CD1c-positive myeloid dendritic cell (primary cell): ENCODE results near the gene SIAH1.
"Not testable (repeated sequence)": the region's sequence is repeated elsewhere in the genome, so short reads cannot be mapped to it uniquely, and the experiment has no call there.

Source experiments
- DNase-seq: peaks from one replicate; pipeline ENCODE4 v3.0.0-alpha.2; 2016; ENCODE audit errors: extremely low spot score

The SIAH1 gene

DNA sequence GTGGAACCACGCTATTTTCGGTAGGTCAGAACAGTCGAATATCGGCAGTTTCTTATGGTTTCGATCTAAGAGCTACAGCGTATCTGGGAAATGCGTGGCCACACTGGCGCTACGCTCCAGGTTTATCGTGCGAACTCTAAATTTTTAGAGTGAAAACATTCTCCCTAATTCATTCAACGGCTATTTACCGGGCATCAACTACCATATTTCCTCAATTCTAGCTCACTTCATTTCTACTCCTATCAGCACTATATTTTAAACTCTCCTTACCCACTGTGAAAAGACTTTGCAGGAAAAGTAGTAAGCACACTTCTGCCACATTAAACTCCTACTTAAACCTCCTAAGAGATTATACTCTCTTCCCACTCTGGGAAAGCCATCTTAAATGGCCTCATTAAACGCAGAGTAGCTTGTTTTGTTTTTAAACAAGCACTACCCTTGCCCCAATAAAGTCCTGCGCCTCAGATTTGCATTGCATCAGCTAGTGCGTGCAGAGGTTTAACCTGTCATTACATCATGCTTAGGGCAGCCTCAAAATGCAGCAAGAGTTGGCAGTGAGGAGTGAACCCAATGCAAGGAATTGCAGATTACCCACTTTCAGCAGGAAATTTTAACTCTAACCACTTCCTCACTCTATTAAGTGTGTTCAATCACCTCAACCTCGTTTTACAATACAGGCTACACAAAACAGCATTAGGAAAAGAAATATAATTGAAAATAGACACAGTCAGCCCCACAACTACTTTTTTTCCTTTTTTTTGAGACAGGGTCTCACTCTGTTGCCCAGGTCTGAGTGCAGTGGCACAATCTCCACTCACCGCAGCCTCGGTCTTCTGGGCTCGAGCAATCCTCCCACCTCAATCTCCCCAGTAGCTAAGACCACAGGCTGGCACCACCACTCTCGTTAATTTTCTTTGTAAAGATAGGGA is 18.8 kb downstream of the SIAH1 start:
- DNase-seq, result peak; percentile 76

DNA sequence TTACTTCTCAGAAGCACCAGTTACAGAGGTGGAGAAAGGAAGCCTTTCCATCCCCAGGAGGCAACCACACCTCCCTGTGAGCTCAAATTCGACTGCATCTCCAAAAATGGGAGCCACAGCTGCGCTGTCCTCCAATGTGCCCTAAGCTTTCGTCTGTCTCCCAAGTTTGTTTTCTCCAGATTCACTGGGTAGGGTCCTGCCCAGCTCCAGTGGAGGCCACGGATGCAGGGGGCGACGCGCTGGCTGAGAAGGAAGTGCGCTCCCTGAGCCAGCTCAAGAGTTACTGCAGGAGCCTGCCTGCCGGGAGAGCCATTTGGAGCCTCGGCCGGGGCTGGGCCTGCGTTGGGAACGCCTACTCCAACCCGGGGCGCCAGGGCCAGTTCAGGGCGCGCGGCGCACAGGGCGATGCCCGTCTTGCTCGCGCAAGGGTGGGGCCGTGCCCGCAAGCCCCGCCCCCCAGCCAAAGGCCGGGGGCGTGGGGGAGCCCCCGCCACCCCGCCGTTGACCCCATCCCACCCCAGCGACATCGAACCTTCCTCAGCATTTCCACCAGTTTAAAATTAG is 19.5 kb downstream of the SIAH1 start:
- DNase-seq, result peak; percentile 90

DNA sequence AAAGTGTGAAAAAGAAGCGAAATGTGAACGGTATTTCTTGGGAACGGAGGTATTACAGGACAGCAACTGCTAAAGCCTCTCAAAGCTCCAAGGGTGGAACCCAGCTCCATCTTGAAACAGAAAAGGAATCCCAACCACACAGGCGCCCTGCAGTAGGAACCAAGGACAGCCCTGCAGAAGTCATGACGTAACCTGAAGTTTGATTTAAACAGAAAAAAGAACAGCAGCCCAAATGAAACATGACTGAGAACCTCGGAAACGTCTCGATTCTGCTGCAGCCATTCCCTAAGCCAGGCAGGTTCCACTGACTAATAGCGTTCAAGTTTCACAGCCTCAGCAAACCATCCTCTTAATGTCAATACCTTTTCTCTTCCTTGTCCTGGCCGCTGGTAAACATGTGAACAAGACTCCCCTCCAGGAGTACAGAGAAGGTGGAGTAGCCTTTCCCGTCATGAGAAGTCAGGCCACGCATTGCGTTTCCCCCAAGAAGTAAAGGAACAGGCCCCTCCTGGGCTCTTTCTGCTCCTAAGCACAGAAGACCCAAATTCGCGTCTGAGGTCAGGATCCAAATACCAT is 20.1 kb downstream of the SIAH1 start:
- no peak for DNase-seq

DNA sequence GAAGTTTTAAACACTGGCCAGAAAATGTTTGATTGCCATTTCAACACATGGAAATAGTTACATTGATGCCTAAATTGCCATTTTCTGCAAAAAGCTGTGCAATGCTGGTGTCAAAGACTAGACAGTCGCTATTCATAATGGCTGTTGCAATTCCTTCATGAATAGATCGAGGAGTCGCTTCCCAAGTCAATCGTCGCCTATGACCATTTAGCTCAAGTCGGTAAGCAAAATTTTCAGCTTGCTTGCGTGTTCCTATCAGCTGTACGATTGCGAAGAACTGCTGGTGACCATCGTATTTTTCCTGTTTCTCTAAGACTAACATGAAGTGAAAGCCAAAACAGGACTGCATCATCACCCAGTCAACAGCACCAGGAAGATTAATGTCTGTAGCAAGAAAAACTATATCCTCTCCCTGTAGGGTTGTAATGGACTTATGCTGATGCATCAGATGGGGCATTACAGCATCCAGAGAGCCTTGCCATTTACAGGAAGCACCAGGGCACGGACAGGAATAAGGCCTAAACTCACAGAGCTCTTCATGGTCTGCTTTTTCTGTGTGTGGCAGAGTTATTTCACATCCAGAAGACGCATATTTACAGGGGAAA is 23.6 kb downstream of the SIAH1 start:
- DNase-seq, result peak; percentile 41

DNA sequence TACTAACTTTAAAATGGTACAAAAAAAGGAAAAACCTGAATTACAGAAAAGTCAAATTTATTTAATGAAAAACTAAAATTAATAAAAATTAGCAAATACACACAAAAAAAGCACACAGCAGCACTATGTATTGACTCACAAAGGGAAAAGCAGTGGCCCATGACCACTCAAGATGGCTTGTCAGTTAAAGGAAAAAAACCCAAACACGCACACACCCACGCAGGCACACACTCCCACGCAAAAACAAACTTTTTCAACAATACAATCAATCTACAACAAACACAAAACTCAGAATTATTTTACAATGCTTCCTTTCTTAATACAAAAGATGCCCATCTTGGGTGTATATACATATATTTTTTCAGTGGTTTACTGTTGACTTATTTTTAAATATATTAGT is 24.2 kb downstream of the SIAH1 start:
- no peak for DNase-seq

DNA sequence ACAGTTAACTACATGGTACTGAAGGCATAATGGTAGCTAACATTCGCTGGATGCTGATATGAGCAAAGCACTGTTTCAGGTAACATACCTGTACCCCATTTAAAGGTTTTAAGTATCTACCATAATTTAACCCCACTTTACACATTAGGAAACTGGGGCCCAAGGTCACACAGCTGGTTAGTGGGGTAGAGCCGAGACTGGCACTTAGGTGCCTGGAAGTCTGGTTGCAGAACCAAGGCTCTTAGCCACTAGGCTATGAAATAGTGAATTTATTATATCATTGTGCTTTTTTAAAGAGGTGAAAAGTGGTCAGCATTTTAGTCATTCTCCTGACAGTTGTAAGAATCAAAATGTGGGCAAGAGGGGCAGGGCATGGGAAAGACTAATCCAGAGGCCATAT is 25.2 kb downstream of the SIAH1 start:
- no peak for DNase-seq

DNA sequence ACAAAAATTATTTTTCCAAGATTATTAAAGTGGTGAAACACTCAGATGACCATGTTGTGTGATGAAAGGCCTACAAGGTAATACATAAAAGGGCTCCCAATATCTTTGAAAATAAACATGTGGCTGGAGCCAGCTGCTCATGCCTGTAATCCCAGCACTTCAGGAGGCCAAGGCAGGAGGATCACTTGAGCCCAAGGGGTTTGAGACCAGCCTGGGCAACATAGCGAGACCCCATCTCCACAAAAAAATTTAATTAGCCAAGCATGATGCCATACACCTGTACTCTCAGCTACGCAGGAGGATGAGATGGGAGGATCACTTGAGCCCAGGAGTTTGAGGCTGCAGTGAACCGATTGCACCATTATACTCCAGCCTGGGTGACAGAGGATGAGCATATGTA is 26.8 kb downstream of the SIAH1 start:
- DNase-seq, result no peak

DNA sequence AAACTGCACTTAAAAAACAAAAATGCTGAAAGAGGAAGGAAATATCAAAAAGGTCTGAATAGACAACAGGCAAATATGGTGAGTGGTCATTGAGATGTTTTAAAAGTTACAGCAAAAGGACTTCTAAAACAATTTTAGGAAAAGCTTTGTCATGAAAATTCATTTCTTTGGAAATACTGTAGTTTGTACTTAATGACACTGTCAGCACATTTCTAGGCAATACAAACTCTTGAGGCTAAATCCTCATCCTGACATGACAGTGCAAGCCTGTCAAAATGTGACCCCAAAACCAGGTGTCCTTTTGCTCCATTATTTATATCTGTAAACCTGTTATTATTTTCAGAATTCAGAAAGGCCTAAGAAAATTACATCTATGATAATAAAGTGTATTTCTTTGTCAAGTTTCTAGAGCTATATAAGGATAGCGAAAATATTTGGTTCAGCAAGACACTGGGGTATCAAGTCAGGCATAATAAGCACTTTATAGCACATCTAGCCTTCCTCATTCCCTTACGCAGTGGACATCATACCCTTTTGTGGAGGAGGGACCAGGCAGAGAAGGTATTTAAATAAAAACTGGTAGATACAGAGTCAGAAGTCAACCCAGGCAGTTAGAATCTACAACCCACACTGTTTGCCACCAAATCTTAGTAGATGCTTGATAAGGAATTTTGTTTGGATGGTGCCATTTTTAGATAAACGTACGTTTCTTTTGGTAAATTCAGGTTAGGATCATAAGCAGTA is 28.4 kb downstream of the SIAH1 start:
- DNase-seq, result no peak

DNA sequence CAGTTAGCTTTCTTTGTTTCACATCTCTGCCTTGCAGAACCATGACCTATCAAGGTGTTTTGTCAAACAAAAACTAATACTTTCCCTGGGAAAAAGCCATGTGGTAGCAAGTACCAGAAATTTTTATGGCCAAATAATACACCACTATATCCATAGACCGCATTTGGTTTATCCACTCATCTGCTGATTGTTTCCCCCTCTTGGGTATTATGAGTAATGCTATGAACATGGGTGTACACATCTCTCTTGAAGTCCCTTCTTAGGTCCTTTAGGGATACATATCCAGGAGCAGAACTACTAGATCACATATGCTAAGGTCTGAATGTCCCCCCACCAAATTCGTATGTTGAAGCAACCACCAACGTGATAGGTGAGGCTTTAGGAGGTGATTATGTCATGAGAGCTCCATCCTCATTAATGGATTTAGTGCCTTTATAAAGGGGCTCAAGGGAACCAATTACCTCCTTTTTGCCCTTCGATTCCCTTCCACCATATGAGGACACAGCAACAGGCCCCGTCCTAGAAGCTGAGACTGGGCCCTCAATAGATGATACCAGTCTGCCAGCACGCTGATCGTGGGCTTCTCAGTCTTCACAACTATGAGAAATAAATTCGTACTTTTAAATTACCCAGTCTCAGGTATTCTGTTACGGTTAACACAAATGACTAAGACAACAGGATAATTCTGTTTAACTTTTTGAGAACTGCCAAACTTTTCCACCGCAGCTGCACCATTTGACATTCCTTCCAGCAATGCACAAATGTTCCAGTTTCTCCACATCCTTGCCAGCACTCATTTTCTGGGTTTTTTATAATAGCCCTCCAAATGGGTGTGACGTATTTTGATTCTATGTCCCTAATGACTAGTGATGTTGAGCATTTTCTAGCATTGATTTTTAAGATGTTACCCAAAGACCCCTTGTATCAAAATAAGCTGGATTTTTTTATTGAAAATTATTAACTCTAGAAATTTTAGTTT is 30.0 kb downstream of the SIAH1 start:
- DNase-seq, result no peak

DNA sequence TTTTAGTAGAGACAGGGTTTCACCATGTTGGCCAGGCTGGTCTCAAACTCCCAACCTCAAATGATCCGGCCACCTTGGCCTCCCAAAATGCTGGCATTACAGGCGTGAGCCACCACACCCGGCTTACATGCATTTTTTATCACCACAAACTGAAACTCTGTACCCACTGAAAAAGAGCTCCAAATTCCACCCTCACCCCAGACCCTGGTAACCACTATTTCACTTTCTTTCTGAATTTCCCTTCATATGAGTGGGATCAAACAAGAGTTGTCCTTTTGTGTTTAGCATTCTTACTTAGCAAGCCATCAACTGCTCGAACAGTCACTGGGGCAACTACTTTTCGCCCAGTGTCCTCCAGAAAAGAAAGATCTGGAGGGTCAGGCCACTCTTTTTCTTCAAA is 30.8 kb downstream of the SIAH1 start:
- DNase-seq, result not testable (repeated sequence)

DNA sequence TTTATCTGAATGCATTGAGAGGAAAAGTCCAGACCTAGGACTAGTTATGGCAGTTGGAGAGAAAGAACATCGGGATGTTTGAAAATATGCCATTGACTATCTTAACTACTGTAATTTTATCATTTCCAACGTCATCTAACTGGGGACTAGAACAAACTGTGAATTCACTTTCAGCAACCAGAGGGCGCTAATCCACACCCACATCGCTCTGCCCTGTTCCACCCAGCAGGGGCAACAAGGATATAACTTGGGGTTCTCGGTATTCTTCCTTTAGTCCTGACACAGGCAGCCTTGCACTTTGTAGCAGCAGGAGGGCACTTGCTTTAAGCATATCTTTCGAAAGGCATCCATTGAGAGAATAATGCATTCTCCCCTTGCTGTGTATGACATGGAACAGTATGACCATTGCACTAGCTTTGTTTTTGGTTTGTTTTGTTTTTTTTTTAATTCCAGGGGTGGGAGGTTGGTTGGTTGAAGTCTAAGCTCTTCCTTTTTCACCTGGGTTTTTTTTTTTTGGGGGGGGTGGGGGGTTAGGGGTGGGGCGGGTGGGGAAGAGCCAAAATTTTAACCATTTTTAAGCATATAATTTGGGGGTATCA is 31.5 kb downstream of the SIAH1 start:
- peak; percentile 85 for DNase-seq

DNA sequence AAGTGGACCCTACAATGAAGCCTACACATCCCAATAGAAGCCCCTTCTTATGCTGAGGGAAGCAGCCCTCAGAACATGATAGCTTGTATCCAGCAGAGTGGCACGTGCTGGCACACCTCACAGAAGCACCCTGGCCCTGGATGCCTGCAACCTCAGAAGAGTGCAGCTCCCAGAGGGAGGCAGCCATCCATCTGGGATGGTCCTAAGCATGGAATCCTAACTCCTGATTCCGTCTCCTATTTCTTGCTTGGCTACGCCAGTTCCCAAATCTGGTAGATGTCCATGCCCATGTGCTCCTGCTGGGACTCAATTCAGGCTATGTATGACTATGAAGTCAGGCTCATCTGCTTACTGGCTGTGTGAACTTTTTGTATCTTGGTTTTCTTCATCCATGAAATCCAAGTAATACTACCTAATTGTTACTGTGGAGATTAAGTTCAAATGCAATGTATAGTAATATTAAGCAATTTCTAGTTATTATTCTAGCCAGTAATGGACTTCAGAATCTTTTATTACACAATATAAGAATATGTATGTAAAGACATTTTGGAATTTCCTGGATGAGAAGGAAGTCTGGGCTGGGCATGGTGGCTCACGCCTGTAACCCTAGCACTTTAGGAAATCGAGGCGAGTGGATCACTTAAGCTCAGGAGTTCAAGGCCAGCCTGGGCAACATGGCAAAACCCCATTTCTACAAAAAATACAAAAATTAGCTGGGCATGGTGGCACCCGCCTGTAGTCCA is 32.4 kb downstream of the SIAH1 start:
- DNase-seq, result no peak

DNA sequence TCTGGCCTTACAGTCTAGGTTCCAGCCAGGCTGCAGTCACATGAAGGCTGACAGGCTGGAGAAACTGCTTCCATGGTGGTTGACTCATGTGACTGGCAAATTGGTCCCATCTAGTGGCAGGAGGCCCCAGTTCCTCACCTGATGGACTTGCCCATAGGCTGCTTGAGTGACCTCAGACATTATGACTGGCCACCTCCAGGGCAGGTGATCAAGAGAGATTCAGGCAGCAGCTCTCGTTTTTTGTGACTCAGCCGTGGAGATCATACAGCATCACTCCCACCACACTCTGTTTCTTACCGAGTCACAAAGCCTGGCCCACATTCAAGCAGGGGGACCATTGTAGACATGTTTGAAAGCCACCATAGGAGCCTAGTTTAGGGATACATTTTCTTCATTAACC is 34.5 kb downstream of the SIAH1 start:
- no peak for DNase-seq

DNA sequence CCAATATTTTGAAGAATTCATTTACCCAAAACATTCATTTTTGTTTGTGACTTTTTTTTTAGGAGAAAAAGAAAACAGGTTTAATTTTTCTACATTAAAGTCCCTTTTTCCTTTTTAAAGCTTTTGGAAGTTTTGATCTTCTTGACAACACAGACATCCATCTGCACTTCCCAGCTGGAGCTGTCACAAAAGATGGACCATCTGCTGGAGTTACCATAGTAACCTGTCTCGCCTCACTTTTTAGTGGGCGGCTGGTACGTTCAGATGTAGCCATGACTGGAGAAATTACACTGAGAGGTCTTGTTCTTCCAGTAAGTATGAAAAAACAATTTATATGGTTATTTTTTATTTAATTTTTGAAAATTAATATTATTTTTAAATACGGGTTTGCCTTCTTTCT is 37.2 kb downstream of the SIAH1 start:
- no peak for DNase-seq

DNA sequence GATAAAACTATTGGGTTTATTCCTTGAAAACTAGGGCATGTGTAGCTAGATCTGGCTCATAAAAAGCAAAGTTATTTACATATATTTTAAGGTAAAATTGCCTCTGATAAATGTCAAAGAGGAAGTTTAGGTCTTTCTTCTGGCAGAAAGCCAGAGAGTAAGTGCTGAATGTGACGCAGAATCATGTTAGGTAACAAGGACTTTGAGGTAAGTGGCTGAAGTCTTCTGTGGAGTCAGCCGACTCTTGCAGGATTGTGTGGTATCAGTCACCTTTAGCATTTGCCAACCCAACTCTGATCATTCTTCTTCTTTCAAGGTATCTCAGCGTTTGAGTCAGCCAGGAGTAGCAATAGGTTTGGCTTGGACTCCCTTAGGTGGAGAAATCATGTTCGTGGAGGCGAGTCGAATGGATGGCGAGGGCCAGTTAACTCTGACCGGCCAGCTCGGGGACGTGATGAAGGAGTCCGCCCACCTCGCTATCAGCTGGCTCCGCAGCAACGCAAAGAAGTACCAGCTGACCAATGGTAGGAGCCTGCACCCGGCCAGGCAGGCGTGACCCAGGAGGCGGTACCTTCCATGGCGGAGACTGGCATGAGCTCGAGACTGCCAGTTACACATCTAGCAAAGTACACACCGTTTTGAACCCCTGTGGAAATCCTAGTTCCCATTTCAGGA is 37.9 kb downstream of the SIAH1 start:
- DNase-seq, result peak; percentile 58

DNA sequence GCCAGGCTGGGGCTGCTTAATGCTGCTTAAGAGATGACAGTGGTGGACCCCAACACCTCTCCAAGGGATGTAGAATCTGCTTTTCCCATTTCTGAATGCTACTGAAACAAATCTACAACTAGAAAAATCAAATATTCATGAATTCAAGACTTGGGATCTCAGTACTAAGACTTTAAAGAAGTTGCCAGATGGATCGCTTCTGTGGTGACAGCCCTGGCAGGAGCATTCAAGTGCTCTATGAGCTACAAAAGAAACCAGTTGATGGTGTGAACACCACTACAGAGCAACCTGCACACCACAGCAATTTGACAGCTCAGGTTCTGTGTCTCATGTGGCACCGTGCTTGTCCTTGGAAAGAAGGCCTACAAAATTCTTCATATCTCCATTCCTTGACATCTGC is 42.6 kb downstream of the SIAH1 start:
- DNase-seq, result no peak

DNA sequence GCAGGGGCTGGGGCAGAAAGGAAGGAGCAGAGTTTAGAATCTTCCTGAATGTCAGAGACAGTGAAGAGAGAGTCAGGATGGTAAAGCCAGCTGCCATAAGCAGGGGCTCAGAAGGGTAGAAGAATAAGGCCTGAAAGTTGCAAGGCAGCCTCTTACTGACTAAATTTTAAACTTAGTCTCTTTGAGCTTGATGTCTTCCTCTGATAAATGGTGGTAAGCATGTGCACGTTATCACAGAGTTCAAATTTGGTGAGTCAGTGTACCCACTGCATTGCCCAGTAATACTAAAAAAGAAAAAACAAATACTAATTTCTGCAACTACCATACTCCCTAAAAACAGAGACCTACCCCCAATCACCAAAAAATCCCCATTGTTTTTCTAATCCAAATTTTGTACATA is 45.2 kb downstream of the SIAH1 start:
- DNase-seq, result no peak

DNA sequence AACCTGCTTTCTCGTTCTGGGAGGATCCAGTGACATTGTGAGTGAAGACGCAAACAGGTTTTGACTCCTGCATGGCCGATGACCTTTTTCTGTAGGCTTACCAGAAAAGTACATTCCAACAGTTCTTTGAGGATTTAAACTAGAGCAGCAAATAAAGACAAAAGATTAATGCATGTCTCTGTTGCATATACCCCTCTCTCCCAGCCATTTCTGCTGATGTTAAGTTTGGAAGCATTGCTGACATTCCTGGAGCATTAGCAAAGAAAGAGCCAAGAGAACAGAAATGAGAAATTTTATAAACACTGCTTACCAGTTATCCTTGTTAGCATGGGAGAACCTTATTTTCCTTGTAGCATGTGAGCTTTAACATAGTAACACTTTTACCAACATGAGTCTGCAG is 49.3 kb downstream of the SIAH1 start:
- no peak for DNase-seq

DNA sequence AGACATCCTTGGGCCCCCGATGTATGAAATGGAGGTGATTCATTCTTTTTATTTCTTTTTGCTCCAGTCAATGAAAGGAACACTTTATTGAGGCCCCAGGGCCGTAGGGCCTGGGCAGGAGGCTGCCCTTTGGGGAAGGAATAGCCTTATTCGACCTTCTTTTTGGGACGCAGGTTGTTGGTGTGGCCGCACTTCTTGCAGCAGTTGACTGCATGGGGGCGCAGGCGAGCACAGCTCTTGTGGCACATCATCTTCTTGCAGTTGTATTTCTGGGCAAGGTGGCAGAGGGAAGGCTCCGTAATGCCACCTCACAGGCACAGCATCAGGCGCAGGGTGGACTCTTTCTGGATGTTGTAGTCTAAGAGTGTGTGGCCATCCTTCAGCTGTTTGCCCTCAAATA is 50.9 kb downstream of the SIAH1 start:
- DNase-seq, result no peak
